GM12878 (cell line): ENCODE data around the gene USP47. TPM values are rescaled to one million over a fixed set of nuclear protein-coding genes. Genes with fewer than 3 reads are reported as not detected.

Source experiments
- ATF7 ChIP-seq: fragments of 450-650 bp; IDR thresholded peaks from 2 replicates; pipeline ENCODE4 v1.6.1; 2016; ENCODE audit warnings: low read depth, mild to moderate bottlenecking
- BACH1 ChIP-seq: fragments of 450-650 bp; IDR thresholded peaks from 2 replicates; pipeline ENCODE4 v1.6.1; 2017; ENCODE audit warnings: mild to moderate bottlenecking, borderline replicate concordance
- BRCA1 ChIP-seq: IDR thresholded peaks from 2 replicates; pipeline ENCODE4 v1.6.1; 2011; ENCODE audit warnings: low read depth, low read length, improper control_type of control experiment
- CBX5 ChIP-seq: sonication (generic); IDR thresholded peaks from 2 replicates; pipeline ENCODE4 v1.6.1; 2016; ENCODE audit warnings: low read depth, moderate library complexity, mild to moderate bottlenecking, inconsistent platforms
- CHD1 ChIP-seq: IDR thresholded peaks from 2 replicates; pipeline ENCODE4 v1.6.1; 2012; ENCODE audit warnings: low read depth, low read length, improper control_type of control experiment
- CTCF ChIP-seq, 3 experiments: IDR thresholded peaks in 2 of 3; conservative IDR thresholded peaks in 1 of 3; 2 replicates each; pipeline ENCODE4 v1.5.1; 2011; ENCODE audit warnings: low read depth in 3 of 3, low read length in 3 of 3, mild to moderate bottlenecking in 3 of 3, control low read depth in 2 of 3, moderate library complexity in 2 of 3, inconsistent platforms in 1 of 3, mixed read lengths in 1 of 3; ENCODE audit not compliant: control insufficient read depth in 2 of 3, insufficient read depth in 1 of 3; ENCODE audit errors: extremely low read depth in 1 of 3
- EGR1 ChIP-seq, 2 experiments: IDR thresholded peaks; 1 replicate in 1 of 2; 2 replicates in 1 of 2; pipeline ENCODE4 v1.6.1; 2011 to 2012; ENCODE audit warnings: low read depth in 2 of 2, low read length in 2 of 2, borderline replicate concordance in 1 of 2, mild to moderate bottlenecking in 1 of 2, moderate library complexity in 1 of 2
- FOXM1 ChIP-seq: IDR thresholded peaks from 2 replicates; pipeline ENCODE4 v1.6.1; 2012; ENCODE audit warnings: low read depth, mild to moderate bottlenecking, inconsistent platforms, low read length, moderate library complexity
- GATAD2B ChIP-seq: fragments of 450-650 bp; conservative IDR thresholded peaks from 2 replicates; pipeline ENCODE4 v1.6.1; 2017; ENCODE audit warnings: low read depth, mild to moderate bottlenecking, moderate library complexity
- MEF2A ChIP-seq: IDR thresholded peaks from 2 replicates; pipeline ENCODE4 v1.6.1; 2011; ENCODE audit warnings: low read depth, mild to moderate bottlenecking, low read length, moderate library complexity; ENCODE audit not compliant: insufficient read depth
- MYB ChIP-seq: fragments of 150-350 bp; IDR thresholded peaks from 2 replicates; pipeline ENCODE4 v1.6.1; 2014; ENCODE audit warnings: mild to moderate bottlenecking, low read depth, low read length, borderline replicate concordance
- NFXL1 ChIP-seq: fragments of 450-650 bp; IDR thresholded peaks from 2 replicates; pipeline ENCODE4 v1.6.1; 2017; ENCODE audit warnings: antibody characterized with exemption, mild to moderate bottlenecking, borderline replicate concordance
- POLR2A ChIP-seq: IDR thresholded peaks from 2 replicates; pipeline ENCODE4 v1.6.1; 2011; ENCODE audit warnings: low read depth, mild to moderate bottlenecking, low read length
- POLR2AphosphoS5 ChIP-seq: IDR thresholded peaks from 2 replicates; pipeline ENCODE4 v1.6.1; 2011; ENCODE audit warnings: mild to moderate bottlenecking, low read length, inconsistent platforms
- SIX5 ChIP-seq: IDR thresholded peaks from 2 replicates; pipeline ENCODE4 v1.6.1; 2011; ENCODE audit warnings: mild to moderate bottlenecking, low read depth, low read length, moderate library complexity; ENCODE audit not compliant: severe bottlenecking
- SMAD5 ChIP-seq: IDR thresholded peaks from 2 replicates; pipeline ENCODE4 v1.6.1; 2016; ENCODE audit warnings: antibody characterized with exemption, low read depth
- SMARCA5 ChIP-seq: fragments of 450-650 bp; IDR thresholded peaks from 2 replicates; pipeline ENCODE4 v1.6.1; 2017; ENCODE audit warnings: mild to moderate bottlenecking
- TAF1 ChIP-seq: IDR thresholded peaks from 2 replicates; pipeline ENCODE4 v1.6.1; 2011; ENCODE audit warnings: mild to moderate bottlenecking, low read depth, low read length, borderline replicate concordance
- ZNF24 ChIP-seq: fragments of 450-650 bp; IDR thresholded peaks from 2 replicates; pipeline ENCODE4 v1.6.1; 2017; ENCODE audit warnings: antibody characterized with exemption, mild to moderate bottlenecking
- ZNF274 ChIP-seq: IDR thresholded peaks from one replicate; pipeline ENCODE4 v1.8.0; 2011; ENCODE audit not compliant: insufficient read length, insufficient read depth
- polyA plus RNA-seq, 11 experiments: library from polyadenylated mRNA; depleted of rRNA in 4 of 11; unstranded in 6 of 11; stranded (reverse) in 5 of 11; fragments of >200 nt; fragmentation: Nextera tagmentation in 4 of 11; fragmentation: Illumina TruSeq in 1 of 11; extraction: Ambion mirVana in 4 of 11; extraction: Trizol in 1 of 11; gene quantifications; 1 replicate in 1 of 11; 2 replicates in 10 of 11; pipeline versions ENCODE4 v1.2.1 to v1.2.3, GENCODE V29; 2011 to 2016; ENCODE audit warnings: inconsistent platforms in 2 of 11, missing spikeins in 2 of 11, low read depth in 1 of 11
- total RNA-seq, 4 experiments: library from RNA; depleted of rRNA in 3 of 4; stranded (reverse); fragments of >200 nt in 3 of 4; fragmentation: Illumina TruSeq in 1 of 4; extraction: Trizol in 1 of 4; gene quantifications; 2 replicates each; pipeline versions ENCODE4 v1.2.1 to v1.2.3, GENCODE V29; 2013 to 2021
- TF ChIP-seq, protein P1 (sequence below): fragments of 450-650 bp; IDR thresholded peaks from 2 replicates; pipeline ENCODE4 v1.6.1; 2017; ENCODE audit warnings: mild to moderate bottlenecking, moderate library complexity
- TF ChIP-seq, protein P2 (sequence below): fragments of 450-650 bp; IDR thresholded peaks from 2 replicates; pipeline ENCODE4 v1.6.1; 2016; ENCODE audit warnings: mild to moderate bottlenecking
- TF ChIP-seq, protein P3 (sequence below): IDR thresholded peaks from 2 replicates; pipeline ENCODE4 v1.6.1; 2011; ENCODE audit warnings: borderline replicate concordance, low read depth, mild to moderate bottlenecking, moderate library complexity, mixed read lengths, low read length; ENCODE audit not compliant: insufficient read depth; ENCODE audit errors: extremely low read length

The USP47 gene
- total and polyA plus RNA-seq, 10 of the 15 experiments (the other 5 are each of a cell fraction or from before 2014, with no cell fraction given) = 13.9 to 54.0 (median 31.6) TPM

DNA sequence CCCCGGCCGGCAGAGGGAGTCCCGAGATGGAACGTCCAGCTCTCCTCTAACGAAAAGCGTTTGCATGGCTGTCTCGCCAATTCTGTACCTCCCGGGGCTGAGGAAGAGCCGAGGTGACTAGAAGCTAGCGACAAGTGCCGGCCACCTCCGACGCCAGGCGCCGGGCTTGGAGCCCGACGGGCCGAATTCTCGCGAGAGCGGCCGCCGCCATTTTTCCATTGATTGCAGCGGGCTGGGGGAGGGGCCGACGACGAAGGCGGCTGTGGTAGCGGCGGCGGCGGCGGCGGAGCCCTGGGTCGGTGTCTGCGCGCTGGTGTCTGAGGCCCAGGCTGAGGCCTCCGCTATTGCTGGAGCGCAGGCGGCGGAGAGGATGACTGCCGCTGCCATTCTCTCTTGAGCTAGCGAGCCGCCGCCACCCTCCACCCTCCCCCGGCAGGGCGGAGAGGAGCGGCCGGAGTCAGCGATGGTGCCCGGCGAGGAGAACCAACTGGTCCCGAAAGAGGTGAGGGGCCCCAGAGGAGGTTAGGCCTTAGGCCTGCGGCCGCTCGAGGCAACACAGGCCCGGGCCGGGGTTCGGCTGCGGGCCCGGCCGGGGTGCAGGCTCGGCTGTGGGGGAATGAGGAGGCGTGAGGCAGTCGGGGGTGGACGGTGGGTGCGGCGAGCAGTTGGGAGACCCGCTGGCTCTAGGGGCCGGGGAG lies at the start of gene USP47 (continued):
- TF ChIP-seq CTCF (IDR thresholded peaks at IDR 0.05 in 2 of 3, conservative IDR thresholded peaks at IDR 0.05 in 1 of 3; ENCODE audit: control insufficient read depth in 2 of 3, extremely low read depth in 1 of 3, insufficient read depth in 1 of 3, low read depth in 3 of 3, low read length in 3 of 3) = peak in 2 of 3 experiments; percentile 27 to 50; a peak in 3 of 6 replicates
- peak; percentile 77 for TF ChIP-seq GATAD2B
- no peak for TF ChIP-seq ATF7
- peak; percentile 11 for TF ChIP-seq SIX5
- 0 out of 2 replicates have a peak, but pooled peaks have one; percentile 28 for TF ChIP-seq SMARCA5
- no peak for TF ChIP-seq ZNF274
- TF ChIP-seq ZNF24 = no peak
- 0 out of 2 replicates have a peak, but pooled peaks have one; percentile 65 for TF ChIP-seq CHD1
- TF ChIP-seq NFXL1 = no peak
- peak in 1 of 2 experiments; percentile 45; a peak in 1 of 3 replicates for TF ChIP-seq EGR1 (IDR thresholded peaks at IDR 0.05; ENCODE audit: borderline replicate concordance in 1 of 2, low read depth in 2 of 2, low read length in 2 of 2)
- TF ChIP-seq TAF1 = peak; percentile 91
- peak; percentile 94 for TF ChIP-seq POLR2A
- TF ChIP-seq, protein P1, sequence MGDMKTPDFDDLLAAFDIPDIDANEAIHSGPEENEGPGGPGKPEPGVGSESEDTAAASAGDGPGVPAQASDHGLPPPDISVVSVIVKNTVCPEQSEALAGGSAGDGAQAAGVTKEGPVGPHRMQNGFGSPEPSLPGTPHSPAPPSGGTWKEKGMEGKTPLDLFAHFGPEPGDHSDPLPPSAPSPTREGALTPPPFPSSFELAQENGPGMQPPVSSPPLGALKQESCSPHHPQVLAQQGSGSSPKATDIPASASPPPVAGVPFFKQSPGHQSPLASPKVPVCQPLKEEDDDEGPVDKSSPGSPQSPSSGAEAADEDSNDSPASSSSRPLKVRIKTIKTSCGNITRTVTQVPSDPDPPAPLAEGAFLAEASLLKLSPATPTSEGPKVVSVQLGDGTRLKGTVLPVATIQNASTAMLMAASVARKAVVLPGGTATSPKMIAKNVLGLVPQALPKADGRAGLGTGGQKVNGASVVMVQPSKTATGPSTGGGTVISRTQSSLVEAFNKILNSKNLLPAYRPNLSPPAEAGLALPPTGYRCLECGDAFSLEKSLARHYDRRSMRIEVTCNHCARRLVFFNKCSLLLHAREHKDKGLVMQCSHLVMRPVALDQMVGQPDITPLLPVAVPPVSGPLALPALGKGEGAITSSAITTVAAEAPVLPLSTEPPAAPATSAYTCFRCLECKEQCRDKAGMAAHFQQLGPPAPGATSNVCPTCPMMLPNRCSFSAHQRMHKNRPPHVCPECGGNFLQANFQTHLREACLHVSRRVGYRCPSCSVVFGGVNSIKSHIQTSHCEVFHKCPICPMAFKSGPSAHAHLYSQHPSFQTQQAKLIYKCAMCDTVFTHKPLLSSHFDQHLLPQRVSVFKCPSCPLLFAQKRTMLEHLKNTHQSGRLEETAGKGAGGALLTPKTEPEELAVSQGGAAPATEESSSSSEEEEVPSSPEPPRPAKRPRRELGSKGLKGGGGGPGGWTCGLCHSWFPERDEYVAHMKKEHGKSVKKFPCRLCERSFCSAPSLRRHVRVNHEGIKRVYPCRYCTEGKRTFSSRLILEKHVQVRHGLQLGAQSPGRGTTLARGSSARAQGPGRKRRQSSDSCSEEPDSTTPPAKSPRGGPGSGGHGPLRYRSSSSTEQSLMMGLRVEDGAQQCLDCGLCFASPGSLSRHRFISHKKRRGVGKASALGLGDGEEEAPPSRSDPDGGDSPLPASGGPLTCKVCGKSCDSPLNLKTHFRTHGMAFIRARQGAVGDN = peak; percentile 60
- peak; percentile 81 for TF ChIP-seq BRCA1
- peak; percentile 81 for TF ChIP-seq CBX5
- no peak for TF ChIP-seq FOXM1
- peak; percentile 80; the same call in 1 of the 2 replicates for TF ChIP-seq SMAD5
- TF ChIP-seq, protein P2, sequence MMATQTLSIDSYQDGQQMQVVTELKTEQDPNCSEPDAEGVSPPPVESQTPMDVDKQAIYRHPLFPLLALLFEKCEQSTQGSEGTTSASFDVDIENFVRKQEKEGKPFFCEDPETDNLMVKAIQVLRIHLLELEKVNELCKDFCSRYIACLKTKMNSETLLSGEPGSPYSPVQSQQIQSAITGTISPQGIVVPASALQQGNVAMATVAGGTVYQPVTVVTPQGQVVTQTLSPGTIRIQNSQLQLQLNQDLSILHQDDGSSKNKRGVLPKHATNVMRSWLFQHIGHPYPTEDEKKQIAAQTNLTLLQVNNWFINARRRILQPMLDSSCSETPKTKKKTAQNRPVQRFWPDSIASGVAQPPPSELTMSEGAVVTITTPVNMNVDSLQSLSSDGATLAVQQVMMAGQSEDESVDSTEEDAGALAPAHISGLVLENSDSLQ = peak; percentile 40; the same call in 1 of the 2 replicates
- 0 out of 2 replicates have a peak, but pooled peaks have one; percentile 40 for TF ChIP-seq MEF2A
- TF ChIP-seq MYB = no peak
- peak; percentile 76 for TF ChIP-seq POLR2AphosphoS5
- TF ChIP-seq, protein P3, sequence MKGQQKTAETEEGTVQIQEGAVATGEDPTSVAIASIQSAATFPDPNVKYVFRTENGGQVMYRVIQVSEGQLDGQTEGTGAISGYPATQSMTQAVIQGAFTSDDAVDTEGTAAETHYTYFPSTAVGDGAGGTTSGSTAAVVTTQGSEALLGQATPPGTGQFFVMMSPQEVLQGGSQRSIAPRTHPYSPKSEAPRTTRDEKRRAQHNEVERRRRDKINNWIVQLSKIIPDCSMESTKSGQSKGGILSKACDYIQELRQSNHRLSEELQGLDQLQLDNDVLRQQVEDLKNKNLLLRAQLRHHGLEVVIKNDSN = no peak
- TF ChIP-seq BACH1 = 0 out of 2 replicates have a peak, but pooled peaks have one; percentile 36
